Stimulated activated CD4-positive, alpha-beta T cell treated with anti-CD3 and anti-CD28 coated beads, TNF-alpha, amount 100 ng/mL, for 4 hours (primary cell): ENCODE measurements around the gene AMIGO2.
"Not testable (repeated sequence)": the region's sequence is repeated elsewhere in the genome, so short reads cannot be mapped to it uniquely, and the experiment has no call there.

Experiments
- DNase-seq, 3 experiments: peaks; one replicate each; pipeline ENCODE4 v3.0.0-alpha.2; 2020; ENCODE audit warnings: low read depth in 3 of 3

The AMIGO2 gene

GRCh38 chr12:47079468-47079980 lies at the start of gene AMIGO2, which contains the start of gene PCED1B:
AMIGO2 (minus strand) TSS chr12:47079959; CDS start chr12:47079002, 957 bp downstream.
PCED1B (plus strand) TSS chr12:47079621; CDS start chr12:47235064, 155,443 bp downstream.
- peak in 2 of 3 experiments; percentile 39 to 48 for DNase-seq

- no peak for DNase-seq
These were observed 46.5 kb upstream of the AMIGO2 start for GRCh38 chr12:47126246-47126645.

GRCh38 chr12:47124451-47124850 lies 44.7 kb upstream of the AMIGO2 start:
- DNase-seq, result no peak

DNA sequence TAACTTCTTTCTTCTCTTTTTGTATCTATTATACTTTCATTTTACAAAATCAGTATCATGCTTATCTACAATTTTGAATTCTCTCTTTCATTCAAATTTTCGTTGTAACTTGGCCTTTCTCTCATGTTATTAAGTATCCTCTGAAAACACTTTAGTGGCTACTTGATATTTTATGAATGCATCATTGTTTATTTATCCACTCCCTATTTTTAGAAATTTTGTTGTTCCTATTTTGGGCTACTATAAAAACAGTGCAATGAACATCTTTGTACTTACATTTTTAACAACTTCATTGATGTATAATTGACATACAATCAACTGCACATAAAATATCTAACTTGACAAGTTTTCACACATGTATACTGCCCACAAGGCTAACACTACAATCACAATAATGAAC lies 44.0 kb upstream of the AMIGO2 start:
- DNase-seq, result no peak

DNA sequence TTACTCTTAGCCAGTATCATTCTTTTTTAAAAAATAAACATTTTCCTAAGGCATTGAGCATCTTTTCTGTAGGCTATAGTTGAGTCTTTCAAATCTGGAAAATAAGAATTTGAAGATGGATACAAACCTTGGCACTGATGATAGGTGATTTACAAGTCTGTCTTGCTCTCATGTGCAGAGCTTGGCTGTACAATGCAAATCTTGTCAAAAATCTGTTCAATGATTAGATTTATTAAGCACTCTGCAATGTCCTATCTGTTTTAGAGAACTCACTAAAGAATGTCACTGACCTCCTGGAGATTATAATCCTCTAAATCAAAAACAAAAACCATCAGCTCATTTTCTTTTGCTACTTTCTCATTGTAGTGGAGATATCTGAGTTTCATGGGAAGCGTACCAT lies 42.8 kb upstream of the AMIGO2 start:
- no peak for DNase-seq

DNA sequence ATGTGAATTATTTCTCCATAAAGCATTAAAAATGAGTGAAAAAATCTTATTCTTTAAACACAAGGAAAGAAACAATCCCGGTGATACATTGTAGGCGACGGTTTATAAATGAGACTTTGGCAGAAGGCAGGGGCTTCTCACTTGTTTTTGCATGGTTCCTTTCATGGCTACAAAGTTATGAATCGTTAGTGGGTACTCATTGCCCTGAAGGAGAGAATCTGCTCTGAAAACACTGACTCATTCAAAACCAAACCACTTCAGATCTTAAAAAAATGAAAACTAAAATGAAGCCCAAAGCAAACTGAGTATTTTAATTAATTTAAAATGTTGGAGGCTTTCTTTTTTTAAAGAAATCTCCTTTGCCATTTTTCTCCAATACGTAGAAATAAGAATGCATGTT lies 41.4 kb upstream of the AMIGO2 start:
- DNase-seq, result no peak

DNA sequence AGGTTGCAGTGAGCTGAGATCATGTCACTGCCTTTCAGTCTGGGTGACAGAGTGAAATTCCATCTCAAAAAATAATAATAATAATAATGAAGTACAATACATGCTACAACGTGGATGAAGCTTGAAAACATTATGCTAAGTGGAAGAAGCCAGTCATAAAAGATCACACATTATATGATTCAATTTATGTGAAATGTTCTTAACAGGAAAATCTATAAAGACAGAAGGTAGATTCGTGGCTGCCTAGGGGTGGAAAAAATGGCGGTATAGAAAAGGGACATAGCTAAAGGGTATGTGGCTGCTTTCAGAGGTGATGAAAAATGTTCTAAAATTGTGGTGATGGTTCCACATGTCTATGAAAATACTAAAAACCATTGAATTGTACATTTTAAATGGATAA lies 41.0 kb upstream of the AMIGO2 start:
- no peak for DNase-seq

DNA sequence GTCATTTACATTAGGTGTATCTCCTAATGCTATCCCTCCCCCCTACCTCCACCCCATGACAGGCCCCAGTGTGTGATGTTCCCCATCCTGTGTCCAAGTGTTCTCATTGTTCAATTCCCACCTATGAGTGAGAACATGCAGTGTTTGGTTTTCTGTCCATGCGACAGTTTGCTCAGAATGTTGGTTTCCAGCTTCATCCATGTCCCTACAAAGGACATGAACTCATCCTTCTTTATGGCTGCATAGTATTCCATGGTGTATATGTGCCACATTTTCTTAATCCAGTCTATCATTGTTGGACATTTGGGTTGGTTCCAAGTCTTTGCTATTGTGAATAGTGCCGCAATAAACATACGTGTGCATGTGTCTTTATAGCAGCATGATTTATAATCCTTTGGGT lies 37.5 kb upstream of the AMIGO2 start:
- not testable (repeated sequence) for DNase-seq

GRCh38 chr12:47114481-47114892 lies 34.7 kb upstream of the AMIGO2 start:
- DNase-seq, result no peak

- no peak for DNase-seq
These were observed 32.9 kb upstream of the AMIGO2 start for GRCh38 chr12:47112679-47113078.

DNA sequence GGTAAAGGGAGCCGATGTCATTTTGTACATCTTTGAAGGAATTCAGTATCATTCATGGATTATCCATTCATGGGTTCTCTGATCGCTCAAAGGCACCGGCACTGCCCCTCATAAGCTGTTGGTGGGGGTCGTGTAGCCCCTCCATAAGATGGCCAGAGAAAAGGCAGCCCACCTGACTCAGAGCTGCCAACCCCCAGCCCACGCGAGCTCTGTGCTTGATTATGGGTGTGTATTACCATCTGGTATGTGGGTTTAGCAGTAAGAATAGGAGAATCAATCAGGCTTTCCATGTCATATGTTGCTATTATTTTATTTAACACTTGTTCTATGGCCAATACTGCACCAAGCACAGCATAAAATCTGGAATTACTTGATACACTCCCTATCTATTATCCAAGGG lies 32.1 kb upstream of the AMIGO2 start:
- no peak for DNase-seq

- no peak for DNase-seq
These were observed 31.6 kb upstream of the AMIGO2 start for GRCh38 chr12:47111392-47111778.

- DNase-seq, result no peak
These were observed 31.1 kb upstream of the AMIGO2 start for GRCh38 chr12:47110718-47111391.

GRCh38 chr12:47110011-47110541 lies 30.3 kb upstream of the AMIGO2 start:
- no peak for DNase-seq

- no peak for DNase-seq
These were observed 28.2 kb upstream of the AMIGO2 start for GRCh38 chr12:47107926-47108325.

DNA sequence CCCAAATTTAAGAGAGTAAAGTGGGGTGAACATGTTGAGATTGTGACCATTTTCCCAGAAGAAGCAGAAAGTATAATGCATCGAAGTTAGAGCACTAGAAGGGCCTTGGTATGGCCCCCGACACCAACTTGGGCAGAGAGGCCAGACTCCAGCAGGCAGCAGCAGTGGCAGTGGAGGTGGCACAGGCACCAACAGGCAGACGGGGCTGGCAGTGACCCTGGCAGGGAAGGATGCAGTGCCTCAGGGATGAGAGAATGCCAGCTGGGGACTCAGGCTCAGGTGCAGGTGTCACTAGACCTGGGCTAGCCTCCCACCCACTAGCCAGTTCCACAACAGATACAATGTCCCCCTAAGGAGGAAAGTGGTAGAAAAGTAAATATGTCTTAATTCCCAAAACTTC lies 27.7 kb upstream of the AMIGO2 start:
- no peak for DNase-seq

GRCh38 chr12:47105914-47106674 lies 26.3 kb upstream of the AMIGO2 start:
- DNase-seq, result no peak

DNA sequence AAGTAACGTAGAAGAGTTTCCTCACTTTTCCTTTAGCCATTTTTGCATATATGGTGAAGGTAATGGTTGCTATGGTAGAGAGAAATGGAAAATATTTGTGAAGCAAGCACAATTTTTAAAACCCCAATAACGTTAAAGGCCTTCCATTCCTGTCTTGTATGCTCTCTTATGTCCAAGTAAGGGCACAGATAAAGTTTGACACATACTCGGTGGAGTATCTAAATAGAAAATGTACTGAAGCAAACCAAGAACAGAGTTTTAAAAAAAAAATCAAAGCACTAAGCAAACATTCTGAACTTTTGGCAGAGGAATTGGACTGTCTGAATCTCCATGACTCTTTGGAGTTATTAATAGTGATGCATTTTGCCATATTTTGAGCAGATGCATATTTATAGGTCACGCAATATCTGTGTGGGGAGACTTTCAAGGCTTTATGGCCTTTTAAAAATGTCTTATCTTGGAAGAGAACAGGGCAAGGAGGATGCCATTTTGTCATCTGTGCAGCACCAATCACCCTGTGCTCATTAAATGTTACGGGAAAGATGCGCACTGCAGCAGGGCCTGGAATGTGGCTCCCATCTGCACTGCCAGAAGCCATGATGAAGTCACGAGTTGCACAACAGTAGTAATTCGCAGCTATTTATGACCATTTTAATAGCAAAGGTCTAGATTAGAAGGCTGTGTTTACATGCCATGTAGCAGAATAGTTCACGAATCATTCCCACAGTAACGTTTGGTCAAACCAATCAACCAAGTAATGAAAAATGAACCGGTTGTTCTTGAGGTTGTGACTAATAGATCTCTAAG lies 23.3 kb upstream of the AMIGO2 start:
- DNase-seq, result no peak

GRCh38 chr12:47102406-47102805 lies 22.6 kb upstream of the AMIGO2 start:
- no peak for DNase-seq

GRCh38 chr12:47100160-47100559 lies 20.4 kb upstream of the AMIGO2 start:
- no peak for DNase-seq

- DNase-seq, result no peak
These were observed 19.9 kb upstream of the AMIGO2 start for GRCh38 chr12:47099610-47100009.

DNA sequence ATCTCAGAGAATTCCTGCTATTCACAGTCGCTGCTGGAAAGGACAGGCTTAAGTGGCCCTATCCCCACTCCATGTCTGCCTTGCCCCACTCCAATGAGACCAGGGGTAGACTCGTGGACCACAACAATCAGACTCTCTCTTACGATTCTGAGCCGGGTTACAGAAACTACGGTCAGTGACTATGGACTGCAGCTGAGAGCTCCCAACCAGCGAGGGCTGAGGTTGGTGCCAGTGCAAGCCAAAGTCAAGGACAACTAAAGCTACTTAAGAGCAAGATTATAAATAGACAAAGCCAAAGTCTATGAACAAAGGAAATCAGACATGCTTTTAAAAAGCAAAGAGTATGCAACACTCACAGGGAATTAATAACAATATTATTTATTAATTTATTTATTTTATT lies 18.3 kb upstream of the AMIGO2 start:
- DNase-seq, result no peak
